ENCODE measurements around the gene ZC3H7A. TPM values are rescaled to one million over a fixed set of nuclear protein-coding genes. Genes with fewer than 3 reads are reported as not detected.

Gene ZC3H7A
- total RNA-seq (2022) (68.7 and 70.9 TPM in 2 replicates), Bru-seq, nascent RNA (percentile 94 among the genes with signal in this experiment), BruChase-seq, experiment 1, labeled RNA remaining after a 6-hour chase (percentile 90 among the genes with signal in this experiment), BruChase-seq, experiment 2, labeled RNA remaining after a 2-hour chase (percentile 92 among the genes with signal in this experiment)
- long read RNA-seq, transcript ZC3H7A-201 (23 exons, 3,825 nt) = major isoform, 18 of 36 reads
- long read RNA-seq, partial matches to known transcripts = 3 of 36 reads
- long read RNA-seq, other reads (novel, unspliced or antisense) = 12 of 36 reads

GRCh38 chr16:11797166-11797956, at the start of gene ZC3H7A:
ZC3H7A (minus strand) TSS chr16:11797258; CDS start chr16:11782354, 14,904 bp downstream.
- Mint-ChIP-seq H3K4me1 (ENCODE audit: low read depth, unreplicated experiment) (peaks cover 48% of the 10 kb centered on the region), H3K27me3 (ENCODE audit: unreplicated experiment) (no peaks in the 10 kb centered on the region), H3K36me3 (ENCODE audit: insufficient read depth, unreplicated experiment) (peaks cover 69% of the 10 kb centered on the region), H3K4me3 (ENCODE audit: low read depth, unreplicated experiment) (peak within 1 kb of the TSS; percentile 76), H3K9me3 (ENCODE audit: low read depth, unreplicated experiment) (no peaks in the 10 kb centered on the region), H3K27ac (ENCODE audit: unreplicated experiment) (peak within 1 kb of the TSS; percentile 56)
- DNase-seq = peak; percentile 99
- CTCF ChIA-PET = interaction anchor here (0.6 to 1.9 kb wide), 9 partner anchors 11 to 702 kb away, joined by 3 to 10 read pairs (median 4); partner anchors contain the start of gene TXNDC11
- TF ChIP-seq CTCF (IDR thresholded peaks at IDR 0.05; ENCODE audit: unreplicated experiment) = peak; percentile 91
- TSS peak; percentile 73 for BruUV-seq (replicated peaks)
- intact Hi-C loops (cut with micrococcal nuclease; ENCODE audit: unreplicated experiment) = no loop called here

GRCh38 chr16:11844499-11844898, 47.4 kb upstream of the ZC3H7A start:
- H3K27ac Mint-ChIP-seq (ENCODE audit: unreplicated experiment) = no peak overlapping the region
- H3K27me3 Mint-ChIP-seq (ENCODE audit: unreplicated experiment) = no peaks in the 10 kb centered on the region
- intact Hi-C loops (cut with micrococcal nuclease; ENCODE audit: unreplicated experiment) = no loop called here
- BruUV-seq (replicated peaks) = no TSS peak
- peaks cover 93% of the 10 kb centered on the region for H3K36me3 Mint-ChIP-seq (ENCODE audit: insufficient read depth, unreplicated experiment)
- CTCF ChIA-PET = no interaction called here
- no peak for TF ChIP-seq CTCF (IDR thresholded peaks at IDR 0.05; ENCODE audit: unreplicated experiment)
- no peak for DNase-seq
- H3K4me1 Mint-ChIP-seq (ENCODE audit: low read depth, unreplicated experiment) = no peaks in the 10 kb centered on the region
- H3K9me3 Mint-ChIP-seq (ENCODE audit: low read depth, unreplicated experiment) = no peaks in the 10 kb centered on the region
- H3K4me3 Mint-ChIP-seq (ENCODE audit: low read depth, unreplicated experiment) = no peak overlapping the region

GRCh38 chr16:11843861-11844260, 46.8 kb upstream of the ZC3H7A start:
- no peaks in the 10 kb centered on the region for H3K27me3 Mint-ChIP-seq (ENCODE audit: unreplicated experiment)
- DNase-seq = no peak
- CTCF ChIA-PET = interaction anchor here (0.7 to 0.9 kb wide), 2 partner anchors 10 to 575 kb away, joined by 3 read pairs; no protein-coding TSS in a partner anchor
- no peak overlapping the region for H3K4me3 Mint-ChIP-seq (ENCODE audit: low read depth, unreplicated experiment)
- no peak overlapping the region for H3K27ac Mint-ChIP-seq (ENCODE audit: unreplicated experiment)
- H3K36me3 Mint-ChIP-seq (ENCODE audit: insufficient read depth, unreplicated experiment) = peaks cover 94% of the 10 kb centered on the region
- H3K4me1 Mint-ChIP-seq (ENCODE audit: low read depth, unreplicated experiment) = no peaks in the 10 kb centered on the region
- no peak for TF ChIP-seq CTCF (IDR thresholded peaks at IDR 0.05; ENCODE audit: unreplicated experiment)
- BruUV-seq (replicated peaks) = no TSS peak
- no peaks in the 10 kb centered on the region for H3K9me3 Mint-ChIP-seq (ENCODE audit: low read depth, unreplicated experiment)
- intact Hi-C loops (cut with micrococcal nuclease; ENCODE audit: unreplicated experiment) = no loop called here

GRCh38 chr16:11843206-11843605, 46.1 kb upstream of the ZC3H7A start:
- H3K36me3 Mint-ChIP-seq (ENCODE audit: insufficient read depth, unreplicated experiment) = peaks cover 94% of the 10 kb centered on the region
- TF ChIP-seq CTCF (IDR thresholded peaks at IDR 0.05; ENCODE audit: unreplicated experiment) = no peak
- CTCF ChIA-PET = interaction anchor here (0.7 to 0.9 kb wide), 3 partner anchors 9 to 575 kb away, joined by 3 to 4 read pairs (median 3); no protein-coding TSS in a partner anchor
- H3K27ac Mint-ChIP-seq (ENCODE audit: unreplicated experiment) = no peak overlapping the region
- no peaks in the 10 kb centered on the region for H3K4me1 Mint-ChIP-seq (ENCODE audit: low read depth, unreplicated experiment)
- DNase-seq = no peak
- intact Hi-C loops (cut with micrococcal nuclease; ENCODE audit: unreplicated experiment) = no loop called here
- no TSS peak for BruUV-seq (replicated peaks)
- no peaks in the 10 kb centered on the region for H3K9me3 Mint-ChIP-seq (ENCODE audit: low read depth, unreplicated experiment)
- no peak overlapping the region for H3K4me3 Mint-ChIP-seq (ENCODE audit: low read depth, unreplicated experiment)
- H3K27me3 Mint-ChIP-seq (ENCODE audit: unreplicated experiment) = no peaks in the 10 kb centered on the region

Data from Calu3 (cell line).